ENCODE measurements around the gene COPG1.

The COPG1 gene

DNA sequence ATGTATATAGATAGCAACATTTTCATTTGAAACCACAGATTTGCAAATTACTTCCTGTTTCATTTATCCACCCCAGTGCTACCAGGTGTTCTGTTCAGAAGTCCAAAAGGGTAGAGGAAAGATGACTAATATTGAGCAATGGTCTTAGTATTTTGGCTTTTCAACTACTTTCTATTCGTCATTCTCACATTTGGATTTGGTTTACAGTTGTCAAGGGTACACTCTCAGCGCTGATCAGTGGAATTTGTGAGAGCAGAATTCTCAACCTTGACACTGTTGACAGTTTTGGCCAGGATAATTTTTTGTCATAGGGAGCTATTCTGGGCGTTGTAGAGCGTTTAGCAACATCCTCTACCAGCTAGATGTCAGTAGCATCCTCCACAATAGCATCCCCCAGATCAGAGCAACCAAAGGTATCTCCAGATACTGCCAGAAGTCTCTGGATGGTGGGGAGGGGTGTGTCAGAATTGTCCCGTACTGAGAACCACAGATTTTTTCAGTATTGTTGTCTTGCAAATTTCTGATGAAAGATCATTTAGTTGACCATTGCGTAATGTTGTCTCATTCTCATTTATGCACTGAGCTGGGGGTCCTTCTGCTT is 33.4 kb downstream of the COPG1 start:
- DNase-seq, result no peak

DNA sequence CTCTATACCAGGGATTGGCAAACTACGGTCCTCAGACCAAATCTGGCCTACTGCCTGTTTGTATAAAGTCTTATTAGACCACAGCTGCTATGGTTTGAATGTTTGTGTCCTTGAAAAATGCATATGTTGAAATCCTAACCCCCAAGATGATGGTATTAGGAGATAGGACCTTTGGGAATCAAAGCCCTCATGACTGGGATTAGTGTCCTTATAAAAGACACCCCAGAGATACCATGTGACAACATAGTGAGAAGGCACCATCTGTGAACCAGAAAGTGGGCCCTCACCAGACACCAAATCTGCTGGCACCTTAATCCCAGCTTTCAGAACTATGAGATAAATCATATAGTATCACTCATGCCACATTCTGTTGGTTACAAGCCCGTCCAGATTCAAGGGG is 36.7 kb downstream of the COPG1 start:
- DNase-seq, result no peak

DNA sequence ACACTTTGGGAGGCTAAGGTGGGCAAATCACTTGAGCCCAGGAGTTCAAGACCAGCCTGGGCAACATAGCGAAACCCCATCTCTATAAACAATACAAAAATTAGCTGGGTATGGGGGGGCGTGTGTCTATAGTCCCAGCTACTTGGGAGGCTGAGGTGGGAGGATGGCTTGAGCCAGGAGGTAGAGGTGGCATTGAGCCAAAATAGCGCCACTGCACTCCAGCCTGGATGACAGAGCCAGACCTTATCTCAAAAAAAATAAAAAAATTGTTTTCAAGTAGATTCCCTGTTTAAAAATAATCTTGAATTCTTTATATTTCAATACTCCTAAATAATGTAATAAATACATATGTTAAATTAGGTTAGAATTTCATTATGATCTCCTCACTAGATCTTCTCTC is 39.0 kb downstream of the COPG1 start:
- DNase-seq, result no peak

DNA sequence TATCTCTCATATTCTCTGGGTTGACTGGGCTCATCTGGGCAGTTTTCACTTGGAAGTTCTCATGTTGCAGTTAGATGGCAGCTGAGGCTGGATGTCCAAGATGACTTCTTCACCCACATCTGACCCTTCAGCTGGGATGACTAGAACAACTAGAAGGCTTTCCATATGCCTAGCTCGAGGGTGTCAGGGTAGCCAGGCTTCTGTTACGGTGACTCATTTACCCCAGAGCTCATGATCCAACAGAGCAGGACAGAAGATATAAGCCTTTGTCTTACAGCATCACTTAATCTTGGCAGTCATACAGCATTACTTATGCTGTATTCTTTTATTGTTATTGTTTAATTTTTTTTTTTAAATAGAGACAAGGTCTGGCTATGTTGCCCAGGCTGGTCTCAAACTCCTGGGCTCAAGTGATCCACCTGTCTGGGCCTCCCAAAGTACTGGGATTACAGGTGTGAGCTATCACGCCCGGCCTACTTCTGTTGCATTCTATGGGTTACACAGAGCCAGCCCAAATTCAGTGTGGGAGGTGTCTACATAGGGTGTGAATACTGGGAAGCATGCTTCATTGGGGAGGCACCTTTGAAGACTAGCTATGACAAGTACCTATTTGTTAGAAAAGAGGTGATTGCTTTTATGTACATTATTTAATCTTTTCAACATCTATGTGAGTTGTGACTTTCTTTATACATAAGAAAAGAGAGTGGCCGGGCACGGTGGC is 40.0 kb downstream of the COPG1 start:
- no peak for DNase-seq

DNA sequence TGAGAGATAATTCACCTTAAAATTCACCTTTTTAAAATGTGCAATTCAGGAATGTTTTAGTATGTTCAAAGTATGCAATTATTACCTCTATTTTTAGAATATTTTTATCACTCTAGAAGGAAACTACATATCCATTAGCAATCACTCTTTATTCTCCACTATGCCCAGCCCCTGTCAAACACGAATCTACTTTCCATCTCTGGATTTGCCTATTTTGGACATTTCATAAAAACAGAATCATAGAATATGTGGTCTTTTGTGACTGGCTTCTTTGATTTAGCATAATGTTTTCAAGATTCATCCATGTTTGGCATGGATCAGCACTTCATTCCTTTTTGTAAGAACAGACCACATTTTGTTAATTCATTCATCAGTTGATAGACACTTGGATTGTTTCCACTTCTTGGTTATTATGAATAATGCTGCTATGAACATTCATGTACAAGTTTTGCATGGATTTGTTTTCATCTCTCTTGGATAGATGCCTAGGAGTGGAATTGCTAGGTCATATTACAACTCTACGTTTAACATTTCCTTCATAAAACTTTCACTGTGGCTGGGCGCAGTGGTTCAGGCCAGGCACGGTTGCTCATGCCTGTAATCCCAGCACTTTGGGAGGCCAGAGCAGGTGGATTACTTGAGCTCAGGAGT is 42.0 kb downstream of the COPG1 start:
- DNase-seq, result peak; percentile 20

DNA sequence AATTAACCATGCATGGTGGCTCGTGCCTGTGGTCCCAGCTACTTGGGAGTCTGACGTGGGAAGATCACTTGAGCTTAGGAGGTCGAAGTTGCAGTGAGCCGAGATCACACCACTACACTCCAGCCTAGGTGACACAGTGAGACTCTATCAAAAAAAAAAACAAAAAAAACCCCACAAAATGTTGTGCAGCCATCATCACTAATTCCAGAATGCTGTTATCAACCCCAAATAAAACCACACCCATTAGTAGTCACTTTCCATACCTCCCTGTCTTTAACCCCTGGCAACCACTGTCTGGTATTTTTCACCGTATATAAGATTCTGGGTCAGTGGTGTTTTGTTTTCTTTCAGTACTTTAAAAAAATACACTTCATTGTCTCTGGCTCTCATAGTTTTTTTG is 45.9 kb downstream of the COPG1 start:
- DNase-seq, result no peak

DNA sequence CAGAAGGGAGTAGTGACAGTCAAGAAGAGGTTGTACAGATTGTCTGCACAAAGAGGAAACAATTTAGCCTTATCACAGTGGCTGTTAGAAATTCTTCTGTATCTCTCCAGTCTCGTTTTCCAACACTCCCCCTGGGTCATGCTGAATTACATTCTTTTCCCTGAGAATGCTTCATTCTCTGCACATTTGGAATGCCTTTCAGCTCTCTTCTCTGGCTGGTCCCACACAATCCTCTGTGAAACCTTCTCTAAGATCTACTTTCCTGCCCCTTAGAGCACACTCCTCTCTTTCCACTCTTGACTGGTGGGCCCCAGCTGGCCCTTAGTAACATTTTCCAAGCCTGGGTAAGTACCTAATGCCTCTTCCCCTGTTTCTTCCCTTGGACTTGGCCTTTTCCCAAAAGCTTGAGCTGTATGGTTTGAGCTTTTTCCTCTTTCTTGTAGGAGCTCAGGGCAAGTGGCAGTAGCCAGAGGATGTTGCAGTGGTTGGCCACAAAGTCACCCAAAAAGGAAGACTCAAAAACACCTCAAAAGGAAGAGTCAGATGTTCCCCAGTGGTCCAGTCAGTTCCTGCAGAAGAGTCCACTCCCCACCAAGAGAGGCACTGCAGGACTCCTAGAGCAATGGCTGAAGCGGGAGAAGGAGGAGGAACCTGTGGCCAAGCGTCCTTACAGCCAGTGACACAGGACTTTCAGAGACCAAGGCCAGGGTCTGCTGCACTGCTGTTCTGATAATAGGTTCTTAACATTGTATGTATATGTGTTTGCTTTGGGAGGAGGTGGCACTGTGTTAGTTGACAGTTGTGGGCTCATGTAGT is 54.9 kb downstream of the COPG1 start:
- DNase-seq, result no peak

DNA sequence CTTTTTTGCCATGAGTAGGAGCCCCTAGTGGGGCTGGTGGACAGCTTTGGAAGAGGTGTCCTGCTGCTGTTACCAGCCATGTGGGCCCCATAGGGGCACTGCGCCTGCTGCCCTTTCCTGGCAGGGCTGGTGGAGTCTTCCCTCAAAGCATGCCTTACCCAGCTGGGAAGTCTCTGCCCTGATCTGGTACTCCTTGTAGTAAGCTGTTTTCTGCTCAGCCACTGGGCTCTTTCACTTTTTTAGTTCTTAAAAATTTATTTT is 55.5 kb downstream of the COPG1 start:
- DNase-seq, result no peak

DNA sequence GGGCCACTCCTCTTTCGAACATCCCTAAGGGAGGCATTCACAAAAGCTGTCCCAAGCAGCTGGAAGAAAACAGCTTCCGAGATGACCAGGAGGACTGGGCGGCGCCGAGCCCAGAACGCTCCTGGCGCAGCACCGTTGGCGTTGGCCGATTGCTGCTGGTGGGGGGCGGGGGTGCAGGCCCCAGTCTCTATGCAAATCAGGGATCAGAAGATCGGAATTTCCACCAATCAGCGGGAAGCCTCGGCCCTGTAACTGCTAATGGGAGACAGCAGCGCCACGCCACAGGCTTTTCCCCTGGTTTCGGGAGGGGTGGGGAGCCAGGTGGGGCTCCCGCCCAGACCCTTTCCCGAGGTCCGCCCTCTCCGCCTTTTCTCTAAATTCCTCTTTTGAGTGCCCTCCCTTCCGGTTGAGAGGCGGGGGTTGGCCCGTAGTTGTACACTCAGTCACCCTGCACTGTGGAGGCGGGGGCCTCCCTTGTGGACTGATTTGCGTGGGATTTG is 56.2 kb downstream of the COPG1 start:
- DNase-seq, result peak; percentile 92

DNA sequence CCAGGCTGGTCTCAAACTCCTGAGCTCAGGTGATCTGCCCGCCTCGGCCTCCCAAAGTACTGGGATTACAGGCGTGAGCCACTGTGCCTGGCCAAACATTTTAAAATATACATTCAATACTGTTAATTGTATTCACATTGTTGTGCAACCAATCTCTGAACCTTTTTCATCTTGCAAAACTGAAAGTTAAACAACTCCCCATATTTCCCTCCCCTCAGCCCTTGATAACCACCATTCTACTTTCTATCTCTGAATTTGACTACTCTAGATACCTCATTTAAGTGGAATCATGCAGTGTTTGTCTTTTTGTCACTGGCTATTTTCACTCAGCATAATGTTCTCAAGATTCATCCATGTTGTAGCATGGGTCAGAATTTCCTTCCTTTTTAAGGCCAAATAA is 59.2 kb downstream of the COPG1 start:
- no peak for DNase-seq

DNA sequence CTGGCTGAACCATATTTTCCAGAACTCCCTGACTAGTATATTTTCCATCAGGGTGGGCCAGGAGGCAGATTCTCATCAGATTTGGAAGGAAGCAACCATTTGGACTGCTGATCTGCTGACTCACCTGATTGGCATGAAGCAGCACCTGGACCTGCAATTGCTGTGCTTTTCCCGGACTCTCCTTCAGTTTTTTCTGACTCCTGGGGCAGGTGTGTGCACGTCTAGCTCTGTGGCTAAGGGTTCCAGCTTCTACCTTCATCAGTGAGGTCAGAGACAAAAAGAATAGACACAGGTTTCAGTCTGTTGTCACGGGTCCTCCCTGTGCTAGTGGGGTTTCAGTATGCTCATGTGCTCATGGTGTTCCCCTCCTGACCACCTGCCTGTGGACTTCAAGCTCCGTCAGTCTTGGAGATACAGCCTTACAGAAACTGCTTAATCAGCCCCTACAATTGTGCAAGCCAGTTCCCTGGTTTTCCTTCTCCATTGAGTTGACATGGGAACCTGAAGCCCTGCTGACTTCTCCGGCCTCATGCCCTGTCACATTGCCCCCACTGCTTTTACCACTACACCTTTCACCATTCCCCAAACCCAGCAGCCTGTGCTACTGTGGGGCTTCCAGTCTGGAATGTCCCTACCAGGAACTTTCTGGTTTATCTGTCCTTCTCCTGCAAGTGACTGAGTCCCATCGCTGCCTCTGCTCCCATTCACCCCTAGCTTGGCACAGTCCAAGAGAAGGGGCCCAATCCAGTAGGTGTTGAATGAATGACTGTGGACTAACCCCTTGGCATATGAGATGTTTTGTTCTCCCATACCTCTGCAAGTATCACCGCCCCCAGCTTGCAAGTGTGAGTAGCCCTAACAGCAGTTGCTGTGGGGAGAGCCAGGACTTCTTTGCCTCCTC is 61.0 kb downstream of the COPG1 start:
- DNase-seq, result peak; percentile 14

DNA sequence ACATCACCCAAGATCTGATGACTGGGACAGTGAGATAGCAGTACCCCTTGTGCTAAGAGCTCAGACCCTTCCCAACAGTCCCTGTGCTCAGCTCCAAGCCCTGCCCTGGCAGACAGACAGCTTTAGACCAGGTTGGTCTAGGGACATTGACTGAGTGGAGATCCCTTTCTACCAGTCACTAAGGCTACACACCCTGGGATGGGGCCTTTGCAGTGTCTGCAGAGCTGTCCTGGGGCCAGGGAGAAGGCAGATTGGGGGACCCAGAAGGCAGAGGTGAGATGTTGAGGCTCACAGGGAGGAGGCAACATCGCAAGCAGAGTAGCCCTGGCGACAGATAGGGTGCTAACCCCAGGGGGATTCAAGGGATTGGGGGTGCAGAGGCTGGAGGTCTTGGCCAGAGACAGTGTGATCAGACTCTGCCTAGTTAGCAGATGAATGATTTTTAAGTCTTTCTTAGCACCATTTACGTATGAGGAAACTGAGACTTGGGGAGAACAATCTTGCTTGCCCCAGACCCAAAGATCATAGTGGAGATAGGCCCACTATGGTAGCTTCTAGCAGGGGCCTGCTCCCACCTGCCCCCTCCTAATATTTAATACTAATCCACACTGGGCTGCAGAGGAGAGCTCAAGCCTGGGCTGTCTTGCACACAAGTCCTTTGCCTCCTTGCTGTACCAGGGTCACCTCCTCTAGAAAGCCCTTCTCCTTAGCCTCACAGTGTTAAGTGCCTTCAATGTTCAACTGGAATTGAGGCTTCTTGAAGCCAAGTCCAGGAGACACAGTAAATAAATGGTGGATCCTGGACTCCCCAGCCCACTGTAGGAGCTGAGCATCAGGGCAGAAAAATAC is 61.9 kb downstream of the COPG1 start:
- peak; percentile 12 for DNase-seq

DNA sequence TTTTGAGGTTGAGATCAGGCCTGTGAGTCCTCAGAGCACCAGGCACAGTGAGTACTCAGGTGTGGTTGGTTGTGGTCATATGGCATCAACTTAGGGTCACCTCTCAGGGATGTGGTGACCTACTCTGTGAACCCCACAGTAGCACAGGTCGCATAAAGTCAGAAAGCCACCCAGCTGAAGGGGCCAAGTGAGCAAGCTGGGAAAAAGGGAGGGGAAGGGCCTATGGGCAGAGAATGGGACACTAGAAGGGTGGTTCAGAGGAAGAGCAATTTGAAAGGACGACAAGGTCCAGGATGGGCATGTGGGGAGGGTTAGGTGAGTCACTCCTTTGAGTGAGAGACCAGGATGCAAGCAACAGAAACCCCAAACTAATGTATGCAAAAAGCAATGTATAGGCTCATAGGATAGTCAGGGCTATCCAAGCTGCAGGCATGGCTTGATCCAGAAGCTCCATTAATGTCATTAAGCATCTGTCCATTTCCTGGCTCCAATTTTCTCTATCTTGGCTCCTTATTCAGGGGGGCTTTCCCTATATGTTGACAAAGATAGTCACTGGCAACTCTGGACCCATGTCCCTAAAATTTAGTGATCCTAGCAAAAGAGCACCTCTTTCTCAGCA is 62.7 kb downstream of the COPG1 start:
- DNase-seq, result peak; percentile 11

DNA sequence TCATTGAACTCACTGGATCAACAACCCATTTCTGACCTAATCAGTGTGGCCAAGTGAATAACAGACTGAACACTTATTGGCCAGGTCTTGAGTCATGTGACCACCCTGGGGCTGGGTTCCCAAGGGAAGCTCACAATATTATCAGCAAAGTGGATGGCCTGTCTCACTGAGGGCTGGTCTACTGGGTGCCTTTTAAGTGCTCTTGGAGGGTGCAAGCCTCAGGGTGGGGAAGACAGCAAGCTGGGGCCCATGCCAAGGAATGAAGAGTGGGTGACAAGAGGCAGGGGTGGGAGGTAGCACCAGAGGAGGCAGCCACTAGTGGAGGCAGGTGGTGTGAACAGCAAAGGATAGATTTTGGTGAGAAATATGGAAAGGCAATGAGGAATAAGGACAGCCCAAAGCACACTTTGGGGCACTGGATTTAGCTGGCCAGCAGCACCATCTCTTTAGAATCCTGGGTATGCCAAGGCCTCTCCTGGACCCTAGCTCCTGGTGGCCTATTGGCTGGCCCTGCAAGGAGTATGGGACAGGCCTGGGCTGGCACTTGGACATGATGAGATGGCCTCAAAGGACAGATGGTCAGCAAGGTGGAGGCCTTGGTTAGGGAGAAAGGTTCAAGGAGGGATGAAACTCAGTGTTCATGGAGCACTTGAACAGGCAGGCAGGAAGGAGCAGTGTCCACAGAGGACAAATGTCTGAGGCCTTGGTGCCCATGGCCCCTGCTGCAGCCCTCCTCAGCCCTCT is 63.4 kb downstream of the COPG1 start:
- peak; percentile 42 for DNase-seq

DNA sequence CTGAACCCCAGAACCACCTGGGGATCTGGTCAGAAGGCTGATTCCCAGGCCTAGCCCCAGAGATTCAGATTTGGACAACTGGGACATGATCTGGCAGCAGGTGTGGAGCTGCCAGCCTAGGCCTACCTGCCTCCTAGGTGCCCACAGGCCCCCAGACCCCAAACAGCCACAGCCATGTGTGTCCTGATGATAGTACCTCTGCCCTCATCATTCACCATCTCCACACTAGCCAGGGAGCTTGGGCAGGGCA is 63.9 kb downstream of the COPG1 start:
- peak; percentile 31 for DNase-seq

DNA sequence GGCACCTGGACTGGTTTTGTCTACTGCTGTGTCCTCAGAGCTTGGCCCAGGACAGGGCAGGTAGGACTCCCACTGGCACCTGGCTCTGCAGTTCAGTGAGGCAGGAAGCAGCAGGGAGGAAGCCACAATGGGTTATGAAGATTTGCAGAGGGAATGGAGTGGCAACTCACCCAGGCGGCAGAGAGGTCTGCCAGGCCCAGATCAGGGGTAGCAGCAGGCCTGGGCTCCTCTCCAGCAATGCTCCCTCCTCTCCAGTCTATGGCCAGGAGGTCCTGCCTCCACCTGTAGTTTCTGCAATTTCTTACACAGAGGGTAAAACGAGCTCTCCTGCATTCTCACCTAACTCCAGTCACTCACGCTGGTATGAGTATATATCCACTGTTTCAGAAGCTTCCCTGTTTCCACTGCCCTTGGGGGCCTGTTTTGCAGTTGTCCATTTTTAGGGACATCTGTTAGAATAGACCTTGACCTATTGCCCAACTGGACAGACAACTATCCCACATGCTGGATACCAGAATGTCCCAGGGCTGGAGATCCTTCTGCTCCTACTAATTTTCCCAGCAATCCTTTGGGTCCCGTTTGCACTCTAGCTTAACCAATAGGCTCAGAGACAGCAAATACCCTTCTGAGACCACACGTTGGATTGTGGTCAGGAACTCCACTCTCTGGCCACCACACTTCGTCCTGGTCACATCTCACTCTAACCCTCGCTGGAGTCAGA is 64.4 kb downstream of the COPG1 start:
- no peak for DNase-seq

DNA sequence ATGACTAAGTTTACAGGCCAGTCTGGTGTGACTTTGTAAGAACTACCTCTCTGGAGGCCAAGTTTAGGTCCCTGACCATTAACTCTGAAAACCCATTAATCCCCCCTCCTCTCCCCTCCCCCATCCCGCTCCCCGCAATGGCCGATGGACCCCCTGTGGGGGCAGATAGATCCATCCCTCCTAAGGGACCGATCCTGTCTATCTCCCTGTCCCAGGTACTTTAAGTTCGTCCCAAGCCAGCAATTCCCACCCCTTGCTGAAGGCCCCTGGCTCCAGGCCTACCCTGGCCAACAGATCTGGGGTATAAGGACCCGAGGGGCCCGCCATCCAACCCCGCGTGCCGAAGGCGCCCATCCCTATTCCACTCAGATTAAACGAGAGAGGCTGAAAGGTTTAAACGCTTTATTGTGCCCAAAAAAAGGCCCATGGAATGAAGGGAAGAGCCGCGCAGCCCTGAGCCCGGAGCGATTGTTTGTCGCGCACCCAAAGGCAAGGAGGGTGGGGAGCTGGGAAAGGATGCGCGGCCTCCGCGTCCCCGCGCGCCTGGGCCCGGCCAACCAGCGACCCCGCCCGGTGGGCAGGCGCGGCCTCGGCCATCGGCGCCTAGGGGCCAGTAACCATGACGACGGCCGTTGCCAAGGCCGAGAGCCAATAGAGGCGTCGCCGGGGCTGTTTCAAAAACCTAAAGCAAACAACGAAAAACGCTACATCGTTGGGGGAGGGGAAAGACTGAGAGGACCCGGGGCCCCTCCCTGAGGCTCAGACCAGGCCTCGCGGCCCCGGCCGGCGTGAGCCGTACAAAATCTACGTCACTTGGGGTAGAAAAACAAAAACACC is 65.2 kb downstream of the COPG1 start:
- peak; percentile 96 for DNase-seq

DNA sequence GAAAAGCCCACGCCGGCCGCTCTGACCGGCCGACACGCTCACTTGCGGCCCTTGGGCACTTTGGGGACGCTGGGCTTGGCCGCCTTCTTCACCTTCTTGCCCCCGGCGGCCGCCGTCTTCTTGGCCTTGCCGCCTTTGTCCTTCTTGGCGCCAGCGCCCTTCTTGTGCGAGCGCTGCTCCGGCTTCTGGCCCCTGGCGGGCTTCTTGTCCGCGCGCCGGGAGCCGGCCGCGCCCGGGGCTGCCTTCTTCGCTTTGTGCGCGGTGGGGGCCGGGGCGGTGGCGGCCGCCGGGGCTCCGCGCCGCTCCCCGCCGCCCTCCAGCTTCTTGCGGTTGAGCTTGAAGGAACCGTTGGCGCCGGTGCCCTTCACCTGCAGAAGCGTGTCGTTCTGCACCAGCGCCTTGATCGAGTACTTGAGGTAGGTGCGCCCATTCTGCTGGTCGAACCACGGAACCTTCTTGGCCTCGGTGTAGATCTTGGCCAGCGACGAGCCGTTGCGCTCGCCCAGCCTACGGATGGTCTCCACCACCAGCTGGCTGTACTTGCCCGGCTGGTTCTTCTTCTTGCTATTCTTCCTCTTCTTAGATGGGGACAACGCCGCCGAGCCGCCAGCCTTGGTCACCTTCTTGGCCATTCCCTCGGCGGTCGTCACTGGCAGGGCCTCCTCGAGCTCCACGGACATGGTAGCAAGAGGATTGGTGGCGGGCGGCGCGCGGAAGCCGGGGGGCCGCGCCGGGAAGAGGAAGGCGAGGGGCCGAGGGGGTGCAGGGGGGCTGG is 66.0 kb downstream of the COPG1 start:
- DNase-seq, result peak; percentile 62

DNA sequence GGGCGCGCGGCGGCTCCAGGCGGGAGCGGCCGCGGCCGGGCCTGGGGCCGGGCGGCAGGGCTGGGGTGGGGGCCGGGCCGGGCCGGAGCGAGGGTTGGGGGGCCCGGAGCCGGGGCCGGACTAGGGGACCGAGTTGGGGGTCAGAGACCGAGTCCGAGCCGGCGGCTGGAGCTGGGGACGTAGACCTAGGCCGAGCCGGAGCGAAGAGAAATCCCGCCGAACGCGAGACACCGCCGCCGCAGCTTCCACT is 66.5 kb downstream of the COPG1 start:
- DNase-seq, result no peak
